OCI-LY7 (cell line): ENCODE data around the gene LRRC47.

ENCODE experiments used
- CTCF ChIP-seq: fragments of 200-600 bp; sonication (generic); conservative IDR thresholded peaks from 2 replicates; pipeline ENCODE4 v1.5.1; 2014; ENCODE audit warnings: mild to moderate bottlenecking, antibody characterized with exemption, low read length, moderate library complexity, mixed read lengths
- EZH2phosphoT487 ChIP-seq: fragments of 200-600 bp; sonication (generic); IDR thresholded peaks from 2 replicates; pipeline ENCODE4 v1.6.1; 2018; ENCODE audit warnings: low read depth, borderline replicate concordance, mild to moderate bottlenecking, mixed run types, antibody characterized with exemption, low read length, moderate library complexity, mixed read lengths

GRCh38 chr1:3729594-3730542 lies 66.4 kb downstream of the LRRC47 start:
- TF ChIP-seq EZH2phosphoT487 (no peak), CTCF (no peak)
